ENCODE measurements around the gene SYT3.

Gene SYT3

GRCh38 chr19:50661766-50662650, 22.3 kb upstream of the SYT3 start:
- no peak for DNase-seq

- no peak for DNase-seq
Observed at GRCh38 chr19:50661023-50661422, 21.3 kb upstream of the SYT3 start.

GRCh38 chr19:50660088-50660366, 20.3 kb upstream of the SYT3 start:
- no peak for DNase-seq

GRCh38 chr19:50659318-50660087, 19.8 kb upstream of the SYT3 start:
- no peak for DNase-seq

GRCh38 chr19:50658441-50659317, 19.0 kb upstream of the SYT3 start:
- DNase-seq, result peak; percentile 9

GRCh38 chr19:50657712-50658440, 18.2 kb upstream of the SYT3 start:
- DNase-seq, result peak; percentile 28

- DNase-seq, result no peak
Observed at GRCh38 chr19:50657222-50657669, 17.6 kb upstream of the SYT3 start.

GRCh38 chr19:50654882-50655281, 15.2 kb upstream of the SYT3 start:
- DNase-seq, result no peak

- DNase-seq, result no peak
Observed at GRCh38 chr19:50652722-50653121, 13.0 kb upstream of the SYT3 start.

GRCh38 chr19:50651174-50651573, 11.5 kb upstream of the SYT3 start:
- no peak for DNase-seq

GRCh38 chr19:50649433-50650391, 10.0 kb upstream of the SYT3 start, which contains the start of gene C19orf81:
Gene C19orf81, plus strand, starts transcription at chr19:50649445. Its CDS starts 0 bp downstream, at chr19:50649445.
- DNase-seq, result no peak

GRCh38 chr19:50648659-50649058, 9.0 kb upstream of the SYT3 start:
- DNase-seq, result no peak

- DNase-seq, result no peak
Observed at GRCh38 chr19:50647879-50648615, 8.4 kb upstream of the SYT3 start.

- no peak for DNase-seq
Observed at GRCh38 chr19:50646074-50646807, 6.6 kb upstream of the SYT3 start.

GRCh38 chr19:50645107-50645506, 5.4 kb upstream of the SYT3 start:
- no peak for DNase-seq

- DNase-seq, result no peak
Observed at GRCh38 chr19:50644315-50644915, 4.7 kb upstream of the SYT3 start.

GRCh38 chr19:50640368-50640767, 687 bp upstream of the SYT3 start:
- DNase-seq, result no peak

GRCh38 chr19:50638600-50638999, 1.1 kb downstream of the SYT3 start:
- DNase-seq, result no peak

Measured in DMS53 (cell line).